ENCODE measurements around the gene TOR1B.

DNA sequence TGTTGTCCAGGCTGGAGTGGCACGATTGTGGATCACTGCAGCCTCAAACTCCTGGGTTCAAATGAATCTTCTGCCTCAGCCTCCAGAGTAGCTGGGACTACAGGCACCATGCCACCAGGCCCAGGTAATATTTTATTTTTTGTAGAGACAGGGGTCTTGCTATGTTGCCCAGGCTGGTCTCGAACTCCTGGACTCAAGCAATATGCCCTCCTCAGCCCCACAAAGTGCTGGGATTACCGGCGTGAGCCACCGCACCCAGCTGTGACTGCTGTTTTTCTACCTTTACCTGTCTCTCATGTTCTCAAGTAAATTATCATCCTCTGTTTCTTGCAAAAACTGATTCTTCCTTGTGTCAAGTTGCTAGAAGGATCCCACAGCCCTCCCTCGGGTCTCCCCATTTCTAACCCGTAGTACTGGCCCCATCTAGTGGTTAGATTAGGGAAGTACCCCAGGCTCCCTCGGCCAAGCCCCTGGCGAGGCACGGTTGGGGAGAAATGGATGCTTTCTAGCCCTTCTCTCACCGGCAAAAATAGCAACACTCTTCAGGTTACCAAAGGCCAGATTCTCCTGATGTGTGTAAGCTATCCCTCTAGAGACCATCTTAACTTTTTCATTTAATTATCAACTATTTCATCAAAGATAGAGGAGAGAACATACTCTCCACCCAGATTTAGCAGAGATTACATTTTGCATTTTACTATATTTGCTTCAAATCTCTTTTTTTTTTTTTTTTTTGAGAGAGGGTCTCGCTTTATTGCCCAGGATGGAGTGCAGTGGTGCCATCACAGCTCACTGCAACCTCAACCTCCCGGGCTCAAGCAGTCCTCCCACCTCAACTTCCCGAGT, 19.2 kb upstream of the TOR1B start:
- TF ChIP-seq TAF1 (IDR thresholded peaks at IDR 0.05; ENCODE audit: borderline replicate concordance, insufficient read depth, low read length) (no peak), POLR2AphosphoS5 (IDR thresholded peaks at IDR 0.05; ENCODE audit: low read depth, low read length) (no peak), SIN3A (IDR thresholded peaks at IDR 0.05; ENCODE audit: borderline replicate concordance, insufficient read depth, low read length) (no peak)
- TF ChIP-seq, protein P1, sequence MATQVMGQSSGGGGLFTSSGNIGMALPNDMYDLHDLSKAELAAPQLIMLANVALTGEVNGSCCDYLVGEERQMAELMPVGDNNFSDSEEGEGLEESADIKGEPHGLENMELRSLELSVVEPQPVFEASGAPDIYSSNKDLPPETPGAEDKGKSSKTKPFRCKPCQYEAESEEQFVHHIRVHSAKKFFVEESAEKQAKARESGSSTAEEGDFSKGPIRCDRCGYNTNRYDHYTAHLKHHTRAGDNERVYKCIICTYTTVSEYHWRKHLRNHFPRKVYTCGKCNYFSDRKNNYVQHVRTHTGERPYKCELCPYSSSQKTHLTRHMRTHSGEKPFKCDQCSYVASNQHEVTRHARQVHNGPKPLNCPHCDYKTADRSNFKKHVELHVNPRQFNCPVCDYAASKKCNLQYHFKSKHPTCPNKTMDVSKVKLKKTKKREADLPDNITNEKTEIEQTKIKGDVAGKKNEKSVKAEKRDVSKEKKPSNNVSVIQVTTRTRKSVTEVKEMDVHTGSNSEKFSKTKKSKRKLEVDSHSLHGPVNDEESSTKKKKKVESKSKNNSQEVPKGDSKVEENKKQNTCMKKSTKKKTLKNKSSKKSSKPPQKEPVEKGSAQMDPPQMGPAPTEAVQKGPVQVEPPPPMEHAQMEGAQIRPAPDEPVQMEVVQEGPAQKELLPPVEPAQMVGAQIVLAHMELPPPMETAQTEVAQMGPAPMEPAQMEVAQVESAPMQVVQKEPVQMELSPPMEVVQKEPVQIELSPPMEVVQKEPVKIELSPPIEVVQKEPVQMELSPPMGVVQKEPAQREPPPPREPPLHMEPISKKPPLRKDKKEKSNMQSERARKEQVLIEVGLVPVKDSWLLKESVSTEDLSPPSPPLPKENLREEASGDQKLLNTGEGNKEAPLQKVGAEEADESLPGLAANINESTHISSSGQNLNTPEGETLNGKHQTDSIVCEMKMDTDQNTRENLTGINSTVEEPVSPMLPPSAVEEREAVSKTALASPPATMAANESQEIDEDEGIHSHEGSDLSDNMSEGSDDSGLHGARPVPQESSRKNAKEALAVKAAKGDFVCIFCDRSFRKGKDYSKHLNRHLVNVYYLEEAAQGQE (IDR thresholded peaks at IDR 0.05; ENCODE audit: insufficient read depth in 1 of 2, low read depth in 2 of 2, low read length in 2 of 2), result no peak
